Fibroblast of lung (primary cell): ENCODE measurements around the gene DNAJB4. TPM values are rescaled to one million over a fixed set of nuclear protein-coding genes. Genes with fewer than 3 reads are reported as not detected.

Experiments
- DNase-seq, 2 donors: peaks; one replicate each; pipeline versions ENCODE4 v3.0.0 to v3.0.0-alpha.2; 2010; ENCODE audit warnings: low read depth in 2 of 2
- H2AFZ ChIP-seq: 2 replicates; pipeline ENCODE4 v1.5.1; 2012; ENCODE audit warnings: low read length, control low read depth, inconsistent platforms
- H3K27ac ChIP-seq: 2 replicates; pipeline ENCODE4 v1.5.1; 2011; ENCODE audit warnings: low read length, control low read depth; ENCODE audit not compliant: insufficient read depth
- H3K27me3 ChIP-seq: 2 replicates; pipeline ENCODE4 v1.5.1; 2011; ENCODE audit warnings: mild to moderate bottlenecking, low read length; ENCODE audit not compliant: control insufficient read depth, insufficient read depth
- H3K36me3 ChIP-seq: 2 replicates; pipeline ENCODE4 v1.5.1; 2011; ENCODE audit warnings: low read length; ENCODE audit not compliant: control insufficient read depth, insufficient read depth
- H3K4me1 ChIP-seq: 2 replicates; pipeline ENCODE4 v1.5.1; 2011; ENCODE audit warnings: low read length; ENCODE audit not compliant: control insufficient read depth, insufficient read depth; ENCODE audit errors: extremely low read depth
- H3K4me2 ChIP-seq: 2 replicates; pipeline ENCODE4 v1.5.1; 2011; ENCODE audit warnings: low read length, control low read depth; ENCODE audit not compliant: insufficient read depth; ENCODE audit errors: extremely low read depth
- H3K4me3 ChIP-seq, 4 experiments: fragments of 200-600 bp in 1 of 4; sonication (generic) in 1 of 4; replicated peaks in 1 of 4; 2 replicates each; pipeline ENCODE4 v1.5.1; 2011 to 2016; ENCODE audit warnings: low read length in 4 of 4, low read depth in 3 of 4, mild to moderate bottlenecking in 3 of 4, control low read depth in 2 of 4, inconsistent platforms in 1 of 4, mixed read lengths in 1 of 4; ENCODE audit not compliant: insufficient read depth in 1 of 4; ENCODE audit errors: control extremely low read depth in 1 of 4
- H3K79me2 ChIP-seq: 2 replicates; pipeline ENCODE4 v1.5.1; 2012; ENCODE audit warnings: mild to moderate bottlenecking, low read length, inconsistent platforms; ENCODE audit not compliant: control insufficient read depth, insufficient read depth
- H3K9ac ChIP-seq: 2 replicates; pipeline ENCODE4 v1.5.1; 2011; ENCODE audit warnings: mild to moderate bottlenecking, low read length, control low read depth; ENCODE audit not compliant: insufficient read depth
- H3K9me3 ChIP-seq: 2 replicates; pipeline ENCODE4 v1.5.1; 2012; ENCODE audit warnings: low read depth, low read length; ENCODE audit not compliant: control insufficient read depth, insufficient read depth
- H4K20me1 ChIP-seq: 2 replicates; pipeline ENCODE4 v1.5.1; 2011; ENCODE audit warnings: low read length; ENCODE audit not compliant: control insufficient read depth, insufficient read depth; ENCODE audit errors: extremely low read depth
- EZH2 ChIP-seq: IDR thresholded peaks from 2 replicates; pipeline ENCODE4 v1.5.1; 2012; ENCODE audit warnings: low read length, control low read depth, mild to moderate bottlenecking; ENCODE audit errors: missing control alignments
- polyA plus RNA-seq, 2 donors: library from polyadenylated mRNA; depleted of rRNA in 1 of 2; stranded (reverse) in 1 of 2; unstranded in 1 of 2; fragments of >200 nt; gene quantifications; 2 replicates each; pipeline ENCODE4 v1.2.1, GENCODE V29; 2011 to 2012; ENCODE audit warnings: missing spikeins in 1 of 2
- total RNA-seq: library from RNA; depleted of rRNA; stranded (reverse); fragments of >200 nt; gene quantifications from 2 replicates; pipeline ENCODE4 v1.2.1, GENCODE V29; 2014
- TF ChIP-seq, protein P1 (sequence below), 2 donors: IDR thresholded peaks in 1 of 2; conservative IDR thresholded peaks in 1 of 2; 1 replicate in 1 of 2; 2 replicates in 1 of 2; pipeline ENCODE4 v1.5.1; 2011 to 2012; ENCODE audit warnings: low read length in 2 of 2, control low read depth in 1 of 2, inconsistent platforms in 1 of 2, low read depth in 1 of 2, mild to moderate bottlenecking in 1 of 2

DNAJB4 gene
- total and polyA plus RNA-seq, 2 donors (not counting 1 experiment from before 2014, with no cell fraction given), result 52.0 to 78.7 TPM

DNA sequence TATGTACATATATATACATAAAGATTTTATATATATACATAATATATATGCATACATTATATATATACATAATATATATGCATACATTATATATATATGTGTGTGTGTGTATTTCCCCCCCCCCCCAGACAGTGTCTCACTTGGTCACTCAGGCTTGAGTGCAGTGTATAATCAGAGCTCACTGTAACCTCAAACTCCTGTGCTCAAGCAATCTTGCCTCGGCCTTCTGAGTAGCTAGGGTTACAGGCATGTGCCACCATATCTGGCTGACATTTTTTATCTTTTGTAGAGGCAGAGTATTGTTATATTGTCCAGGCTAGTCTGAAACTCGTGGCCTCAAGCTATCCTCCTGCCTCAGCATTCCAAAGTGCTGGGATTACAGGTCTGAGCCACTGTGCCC is 16.8 kb upstream of the DNAJB4 start:
- no peak overlapping the region for H3K9ac ChIP-seq
- no peak for DNase-seq
- no peaks in the 10 kb centered on the region for H3K9me3 ChIP-seq
- H3K4me1 ChIP-seq, result peaks cover 2% of the 10 kb centered on the region
- H3K36me3 ChIP-seq, result no peaks in the 10 kb centered on the region
- no peak overlapping the region for H2AFZ ChIP-seq
- no peaks in the 10 kb centered on the region for H3K27me3 ChIP-seq
- H3K79me2 ChIP-seq, result peaks cover 63% of the 10 kb centered on the region
- no peak overlapping the region for H3K27ac ChIP-seq
- TF ChIP-seq, protein P1, sequence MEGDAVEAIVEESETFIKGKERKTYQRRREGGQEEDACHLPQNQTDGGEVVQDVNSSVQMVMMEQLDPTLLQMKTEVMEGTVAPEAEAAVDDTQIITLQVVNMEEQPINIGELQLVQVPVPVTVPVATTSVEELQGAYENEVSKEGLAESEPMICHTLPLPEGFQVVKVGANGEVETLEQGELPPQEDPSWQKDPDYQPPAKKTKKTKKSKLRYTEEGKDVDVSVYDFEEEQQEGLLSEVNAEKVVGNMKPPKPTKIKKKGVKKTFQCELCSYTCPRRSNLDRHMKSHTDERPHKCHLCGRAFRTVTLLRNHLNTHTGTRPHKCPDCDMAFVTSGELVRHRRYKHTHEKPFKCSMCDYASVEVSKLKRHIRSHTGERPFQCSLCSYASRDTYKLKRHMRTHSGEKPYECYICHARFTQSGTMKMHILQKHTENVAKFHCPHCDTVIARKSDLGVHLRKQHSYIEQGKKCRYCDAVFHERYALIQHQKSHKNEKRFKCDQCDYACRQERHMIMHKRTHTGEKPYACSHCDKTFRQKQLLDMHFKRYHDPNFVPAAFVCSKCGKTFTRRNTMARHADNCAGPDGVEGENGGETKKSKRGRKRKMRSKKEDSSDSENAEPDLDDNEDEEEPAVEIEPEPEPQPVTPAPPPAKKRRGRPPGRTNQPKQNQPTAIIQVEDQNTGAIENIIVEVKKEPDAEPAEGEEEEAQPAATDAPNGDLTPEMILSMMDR (conservative IDR thresholded peaks at IDR 0.05 in 1 of 2, IDR thresholded peaks at IDR 0.05 in 1 of 2; ENCODE audit: low read depth in 1 of 2, low read length in 2 of 2), result no peak
- TF ChIP-seq EZH2, result no peak
- H4K20me1 ChIP-seq, result no peaks in the 10 kb centered on the region
- no peak overlapping the region for H3K4me2 ChIP-seq
- no peak overlapping the region for H3K4me3 ChIP-seq

DNA sequence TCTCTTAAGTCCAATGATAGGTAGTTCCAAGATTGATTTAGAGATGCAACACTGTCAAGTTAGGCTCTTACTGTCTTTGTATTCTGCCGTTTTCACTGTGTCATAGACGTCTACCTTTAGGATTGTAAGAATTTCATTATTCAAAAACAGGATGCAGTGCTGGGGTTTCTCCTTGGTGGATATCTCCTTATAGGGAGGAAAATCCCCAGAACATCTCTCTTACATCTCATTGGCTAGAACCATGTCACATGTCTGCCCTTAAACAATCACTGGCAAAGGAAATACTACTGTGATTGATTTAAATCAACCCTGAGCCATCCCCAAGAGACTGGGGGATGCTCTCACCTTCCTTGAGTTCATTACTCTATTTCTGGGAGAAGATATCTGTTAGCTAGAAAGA is 15.0 kb upstream of the DNAJB4 start:
- Histone ChIP-seq H3K9ac (no peak overlapping the region), H3K27me3 (no peaks in the 10 kb centered on the region), H3K9me3 (no peaks in the 10 kb centered on the region), H3K4me3 (no peak overlapping the region), H3K36me3 (no peaks in the 10 kb centered on the region), H3K79me2 (peaks cover 62% of the 10 kb centered on the region), H4K20me1 (no peaks in the 10 kb centered on the region), H3K27ac (no peak overlapping the region), H2AFZ (no peak overlapping the region), H3K4me1 (peaks cover 2% of the 10 kb centered on the region), H3K4me2 (no peak overlapping the region)
- no peak for DNase-seq
- TF ChIP-seq, protein P1 (conservative IDR thresholded peaks at IDR 0.05 in 1 of 2, IDR thresholded peaks at IDR 0.05 in 1 of 2; ENCODE audit: low read depth in 1 of 2, low read length in 2 of 2), result no peak
- TF ChIP-seq EZH2, result no peak

DNA sequence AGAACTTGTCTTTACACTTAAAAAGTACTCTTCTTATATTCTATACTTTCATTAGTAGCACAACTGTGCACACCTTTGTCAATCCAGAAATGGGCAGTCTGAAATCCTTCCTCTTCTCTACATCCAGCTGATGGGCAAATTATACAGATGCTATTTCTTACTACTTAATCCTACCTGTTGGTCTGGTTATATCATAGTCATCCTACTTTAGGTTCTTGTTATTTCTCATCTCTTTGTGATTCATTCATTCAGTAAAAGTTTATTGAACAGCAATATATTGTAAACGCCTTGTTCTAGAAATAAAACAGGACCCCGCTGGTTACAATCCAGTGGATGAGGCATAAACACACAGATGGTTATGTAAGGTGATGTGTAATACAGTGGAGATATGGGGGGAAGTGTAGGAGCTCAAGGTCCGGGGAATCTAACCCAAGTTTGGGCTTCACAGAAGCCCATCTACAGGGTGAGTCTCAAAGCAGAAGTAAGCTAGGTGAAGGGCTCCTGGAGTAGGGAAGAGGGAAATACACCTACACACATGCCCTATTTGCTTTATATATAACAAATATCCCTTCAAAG is 14.0 kb upstream of the DNAJB4 start:
- no peaks in the 10 kb centered on the region for H4K20me1 ChIP-seq
- H2AFZ ChIP-seq, result no peak overlapping the region
- TF ChIP-seq, protein P1 (conservative IDR thresholded peaks at IDR 0.05 in 1 of 2, IDR thresholded peaks at IDR 0.05 in 1 of 2; ENCODE audit: low read depth in 1 of 2, low read length in 2 of 2), result no peak
- TF ChIP-seq EZH2, result no peak
- no peak overlapping the region for H3K27ac ChIP-seq
- DNase-seq, result no peak
- H3K4me2 ChIP-seq, result no peak overlapping the region
- no peak overlapping the region for H3K9ac ChIP-seq
- no peaks in the 10 kb centered on the region for H3K36me3 ChIP-seq
- no peaks in the 10 kb centered on the region for H3K27me3 ChIP-seq
- H3K4me1 ChIP-seq, result peaks cover 2% of the 10 kb centered on the region
- peaks cover 60% of the 10 kb centered on the region for H3K79me2 ChIP-seq
- H3K9me3 ChIP-seq, result no peaks in the 10 kb centered on the region
- H3K4me3 ChIP-seq, result no peak overlapping the region
